Endothelial cell (in vitro differentiated cells): ENCODE measurements around the gene RAB44. TPM values are rescaled to one million over a fixed set of nuclear protein-coding genes. Genes with fewer than 3 reads are reported as not detected.

Source experiments
- DNase-seq: peaks from one replicate; pipeline ENCODE4 v3.0.0; 2021; ENCODE audit warnings: low spot score
- H3K27ac Mint-ChIP-seq: one replicate; pipeline ENCODE4 v1.8.0; 2021; ENCODE audit warnings: mixed read lengths, inconsistent platforms; ENCODE audit not compliant: unreplicated experiment
- H3K27me3 Mint-ChIP-seq: one replicate; pipeline ENCODE4 v1.8.0; 2021; ENCODE audit warnings: mild to moderate bottlenecking, moderate library complexity, mixed read lengths, inconsistent platforms; ENCODE audit not compliant: unreplicated experiment
- H3K36me3 Mint-ChIP-seq: one replicate; pipeline ENCODE4 v1.8.0; 2021; ENCODE audit warnings: mild to moderate bottlenecking, low read depth, mixed read lengths, inconsistent platforms; ENCODE audit not compliant: unreplicated experiment
- H3K4me1 Mint-ChIP-seq: one replicate; pipeline ENCODE4 v1.8.0; 2021; ENCODE audit warnings: mild to moderate bottlenecking, mixed read lengths, inconsistent platforms; ENCODE audit not compliant: unreplicated experiment
- H3K4me3 Mint-ChIP-seq: one replicate; pipeline ENCODE4 v1.8.0; 2021; ENCODE audit warnings: mild to moderate bottlenecking, mixed read lengths, inconsistent platforms; ENCODE audit not compliant: unreplicated experiment
- H3K9me3 Mint-ChIP-seq: one replicate; pipeline ENCODE4 v1.8.0; 2021; ENCODE audit warnings: mixed read lengths, inconsistent platforms; ENCODE audit not compliant: unreplicated experiment
- total RNA-seq: library from RNA; stranded (reverse); fragmentation: NEBNext Ultra II Directional; extraction: Animal tissue kit (Norgen Biotek cat#: 25700); gene quantifications from one replicate; pipeline ENCODE4 v1.2.1, GENCODE V29; 2021; ENCODE audit not compliant: unreplicated experiment
- TF ChIP-seq, protein P1 (sequence below): fragments of 200-600 bp; sonication (generic); IDR thresholded peaks from one replicate; pipeline ENCODE4 v1.5.0; 2021; ENCODE audit warnings: antibody characterized with exemption; ENCODE audit not compliant: unreplicated experiment

RAB44 gene
- total RNA-seq, 1 donor from 2014 or later, result not detected

DNA sequence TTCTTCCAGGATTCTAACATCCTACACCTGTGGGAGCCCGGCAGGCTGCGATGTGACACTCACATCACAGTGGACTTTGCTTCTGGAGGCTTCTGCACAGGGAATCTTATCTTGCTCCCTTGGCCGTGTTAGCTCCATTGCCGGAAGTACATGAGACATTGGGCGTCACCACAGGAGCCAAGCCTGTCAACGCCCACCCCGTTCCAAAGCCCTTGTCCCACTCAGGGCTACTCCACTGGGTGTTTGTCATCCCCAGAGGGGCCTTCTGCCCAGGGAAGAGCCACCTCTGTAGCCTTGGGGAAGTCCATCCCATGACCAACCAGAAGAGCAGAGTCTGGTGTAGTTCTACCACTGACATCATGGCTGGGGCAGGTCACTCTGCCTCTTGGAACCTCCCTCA lies 1.7 kb downstream of the RAB44 start:
- TF ChIP-seq, protein P1, sequence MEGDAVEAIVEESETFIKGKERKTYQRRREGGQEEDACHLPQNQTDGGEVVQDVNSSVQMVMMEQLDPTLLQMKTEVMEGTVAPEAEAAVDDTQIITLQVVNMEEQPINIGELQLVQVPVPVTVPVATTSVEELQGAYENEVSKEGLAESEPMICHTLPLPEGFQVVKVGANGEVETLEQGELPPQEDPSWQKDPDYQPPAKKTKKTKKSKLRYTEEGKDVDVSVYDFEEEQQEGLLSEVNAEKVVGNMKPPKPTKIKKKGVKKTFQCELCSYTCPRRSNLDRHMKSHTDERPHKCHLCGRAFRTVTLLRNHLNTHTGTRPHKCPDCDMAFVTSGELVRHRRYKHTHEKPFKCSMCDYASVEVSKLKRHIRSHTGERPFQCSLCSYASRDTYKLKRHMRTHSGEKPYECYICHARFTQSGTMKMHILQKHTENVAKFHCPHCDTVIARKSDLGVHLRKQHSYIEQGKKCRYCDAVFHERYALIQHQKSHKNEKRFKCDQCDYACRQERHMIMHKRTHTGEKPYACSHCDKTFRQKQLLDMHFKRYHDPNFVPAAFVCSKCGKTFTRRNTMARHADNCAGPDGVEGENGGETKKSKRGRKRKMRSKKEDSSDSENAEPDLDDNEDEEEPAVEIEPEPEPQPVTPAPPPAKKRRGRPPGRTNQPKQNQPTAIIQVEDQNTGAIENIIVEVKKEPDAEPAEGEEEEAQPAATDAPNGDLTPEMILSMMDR, result no peak
- Mint-ChIP-seq H3K4me1 (no peaks in the 10 kb centered on the region), H3K27me3 (peaks cover 12% of the 10 kb centered on the region), H3K27ac (no peak overlapping the region), H3K9me3 (no peaks in the 10 kb centered on the region), H3K4me3 (no peak overlapping the region), H3K36me3 (no peaks in the 10 kb centered on the region)
- DNase-seq, result no peak

DNA sequence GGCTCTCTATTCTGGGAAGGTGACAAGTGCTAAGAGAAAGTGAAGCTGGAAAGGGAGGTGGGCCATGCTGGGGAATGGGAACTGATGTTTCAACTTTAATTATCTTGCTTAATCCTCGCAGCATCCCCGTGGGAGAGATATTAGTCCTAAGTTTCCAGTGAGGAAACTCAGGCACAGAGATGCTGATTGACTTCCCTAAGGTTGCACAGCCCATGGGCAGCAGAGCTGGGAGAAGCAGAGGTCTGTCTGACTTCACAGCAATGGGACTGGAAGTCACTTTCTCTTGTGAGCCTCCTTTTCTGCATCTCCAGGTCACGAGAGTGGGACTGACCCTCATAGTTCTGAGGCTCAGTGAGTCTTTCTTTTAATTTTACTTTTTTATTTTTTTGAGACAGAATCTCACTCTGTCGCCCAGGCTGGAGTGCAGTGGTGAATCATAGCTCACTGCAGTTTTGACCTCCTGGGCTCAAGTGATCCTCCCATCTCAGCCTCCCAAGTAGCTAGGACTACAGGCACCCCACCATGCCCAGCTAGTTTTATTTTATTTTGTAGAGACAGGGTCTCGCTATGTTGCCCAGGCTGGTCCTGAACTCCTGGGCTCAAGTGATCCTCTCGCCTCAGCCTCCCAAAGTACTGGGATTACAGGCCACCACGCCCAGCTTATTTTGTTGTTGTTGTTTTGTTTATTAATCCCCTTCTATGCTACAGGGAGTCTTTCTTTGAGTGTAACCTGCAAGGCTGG lies 2.6 kb downstream of the RAB44 start:
- Mint-ChIP-seq H3K9me3 (no peaks in the 10 kb centered on the region), H3K27ac (no peak overlapping the region), H3K36me3 (no peaks in the 10 kb centered on the region), H3K4me3 (no peak overlapping the region), H3K4me1 (no peaks in the 10 kb centered on the region), H3K27me3 (peaks cover 12% of the 10 kb centered on the region)
- DNase-seq, result no peak
- TF ChIP-seq, protein P1, result no peak

DNA sequence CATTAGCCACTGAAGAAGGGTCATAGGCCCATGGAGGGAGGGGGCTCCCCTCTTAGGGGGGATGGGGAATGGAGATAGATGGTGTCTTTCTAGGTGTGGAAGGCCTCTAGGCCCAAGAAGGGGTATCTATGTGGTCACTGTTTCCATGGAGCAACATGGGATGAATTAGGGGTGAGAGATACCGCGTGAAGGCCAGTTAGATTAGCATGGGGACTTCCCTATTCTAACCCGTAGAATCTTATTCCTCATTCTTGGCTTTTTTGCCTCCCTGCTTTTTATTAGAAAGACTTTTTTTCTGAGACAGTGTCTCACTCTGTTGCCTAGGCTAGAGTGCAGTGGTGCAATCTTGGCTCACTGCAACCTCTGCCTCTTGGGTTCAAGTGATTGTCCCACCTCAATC lies 3.2 kb downstream of the RAB44 start:
- H3K27ac Mint-ChIP-seq, result no peak overlapping the region
- no peak for DNase-seq
- no peak overlapping the region for H3K4me3 Mint-ChIP-seq
- peaks cover 2% of the 10 kb centered on the region for H3K4me1 Mint-ChIP-seq
- no peaks in the 10 kb centered on the region for H3K9me3 Mint-ChIP-seq
- H3K27me3 Mint-ChIP-seq, result peaks cover 12% of the 10 kb centered on the region
- TF ChIP-seq, protein P1, result no peak
- H3K36me3 Mint-ChIP-seq, result no peaks in the 10 kb centered on the region

DNA sequence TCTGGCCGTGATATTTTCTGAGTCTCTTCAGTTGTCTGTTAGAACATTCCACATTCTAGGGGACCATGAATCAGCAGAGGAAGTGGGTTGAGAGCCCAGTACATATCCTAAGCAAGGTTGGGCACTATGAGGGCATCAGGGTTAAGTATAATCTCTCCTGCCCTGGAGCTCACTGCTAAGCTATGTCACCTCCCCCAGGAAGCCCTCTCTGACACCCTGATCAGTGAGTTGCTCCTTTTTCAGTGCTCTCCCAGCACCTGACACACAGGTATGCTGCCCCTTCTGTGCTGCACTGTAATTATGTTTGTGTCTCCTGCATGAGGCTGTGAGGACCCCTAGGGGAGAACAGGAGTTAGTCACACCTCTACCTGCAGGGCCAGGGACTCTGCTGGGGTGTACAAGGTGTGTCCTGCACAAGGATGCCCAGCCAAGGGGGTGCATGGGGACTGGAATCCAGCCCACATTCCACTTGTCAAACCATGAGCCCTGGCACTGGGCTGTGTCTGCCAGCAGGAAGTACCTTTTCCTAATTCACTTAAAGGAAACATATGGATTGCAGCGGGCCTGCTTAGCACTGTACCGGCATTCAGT lies 3.9 kb downstream of the RAB44 start:
- H3K4me3 Mint-ChIP-seq, result no peak overlapping the region

More for the DNA sequence above, 3.9 kb downstream of the RAB44 start:
- H3K27me3 Mint-ChIP-seq, result peaks cover 12% of the 10 kb centered on the region
- TF ChIP-seq, protein P1, result no peak
- H3K27ac Mint-ChIP-seq, result no peak overlapping the region
- H3K4me1 Mint-ChIP-seq, result peaks cover 2% of the 10 kb centered on the region
- H3K9me3 Mint-ChIP-seq, result no peaks in the 10 kb centered on the region
- no peak for DNase-seq
- no peaks in the 10 kb centered on the region for H3K36me3 Mint-ChIP-seq
